BE2C (cell line): ENCODE results near the gene NRXN3.

ENCODE experiments used
- DNase-seq: peaks from one replicate; pipeline ENCODE4 v3.0.0-alpha.2; 2020
- H3K27me3 ChIP-seq: fragments of 250-450 bp; sonication (Bioruptor Pico); 2 replicates; pipeline ENCODE4 v1.5.1; 2020; ENCODE audit warnings: mild to moderate bottlenecking
- H3K36me3 ChIP-seq: fragments of 250-450 bp; sonication (Bioruptor Pico); 2 replicates; pipeline ENCODE4 v1.5.1; 2020; ENCODE audit warnings: mild to moderate bottlenecking
- H3K4me1 ChIP-seq: fragments of 250-450 bp; sonication (Bioruptor Pico); 2 replicates; pipeline ENCODE4 v1.5.1; 2020
- H3K4me3 ChIP-seq: 2 replicates; pipeline ENCODE4 v1.5.1; 2011; ENCODE audit warnings: low read depth, low read length
- H3K9me3 ChIP-seq: fragments of 250-450 bp; sonication (Bioruptor Pico); 2 replicates; pipeline ENCODE4 v1.5.1; 2020
- TF ChIP-seq, protein P1 (sequence below): IDR thresholded peaks from 2 replicates; pipeline ENCODE4 v1.5.1; 2012; ENCODE audit warnings: mild to moderate bottlenecking, low read depth, low read length

NRXN3 gene

GRCh38 chr14:78248501-78249090 is 78.4 kb downstream of the NRXN3 start:
- Histone ChIP-seq H3K4me3 (no peak overlapping the region), H3K9me3 (no peaks in the 10 kb centered on the region), H3K27me3 (no peaks in the 10 kb centered on the region), H3K4me1 (no peaks in the 10 kb centered on the region), H3K36me3 (no peaks in the 10 kb centered on the region)
- DNase-seq = no peak
- TF ChIP-seq, protein P1, sequence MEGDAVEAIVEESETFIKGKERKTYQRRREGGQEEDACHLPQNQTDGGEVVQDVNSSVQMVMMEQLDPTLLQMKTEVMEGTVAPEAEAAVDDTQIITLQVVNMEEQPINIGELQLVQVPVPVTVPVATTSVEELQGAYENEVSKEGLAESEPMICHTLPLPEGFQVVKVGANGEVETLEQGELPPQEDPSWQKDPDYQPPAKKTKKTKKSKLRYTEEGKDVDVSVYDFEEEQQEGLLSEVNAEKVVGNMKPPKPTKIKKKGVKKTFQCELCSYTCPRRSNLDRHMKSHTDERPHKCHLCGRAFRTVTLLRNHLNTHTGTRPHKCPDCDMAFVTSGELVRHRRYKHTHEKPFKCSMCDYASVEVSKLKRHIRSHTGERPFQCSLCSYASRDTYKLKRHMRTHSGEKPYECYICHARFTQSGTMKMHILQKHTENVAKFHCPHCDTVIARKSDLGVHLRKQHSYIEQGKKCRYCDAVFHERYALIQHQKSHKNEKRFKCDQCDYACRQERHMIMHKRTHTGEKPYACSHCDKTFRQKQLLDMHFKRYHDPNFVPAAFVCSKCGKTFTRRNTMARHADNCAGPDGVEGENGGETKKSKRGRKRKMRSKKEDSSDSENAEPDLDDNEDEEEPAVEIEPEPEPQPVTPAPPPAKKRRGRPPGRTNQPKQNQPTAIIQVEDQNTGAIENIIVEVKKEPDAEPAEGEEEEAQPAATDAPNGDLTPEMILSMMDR = no peak

GRCh38 chr14:78251308-78251707 is 81.1 kb downstream of the NRXN3 start:
- Histone ChIP-seq H3K36me3 (no peaks in the 10 kb centered on the region), H3K27me3 (no peaks in the 10 kb centered on the region), H3K4me1 (no peaks in the 10 kb centered on the region), H3K4me3 (no peak overlapping the region), H3K9me3 (no peaks in the 10 kb centered on the region)
- DNase-seq = no peak
- TF ChIP-seq, protein P1 = no peak

GRCh38 chr14:78253986-78254385 is 83.8 kb downstream of the NRXN3 start:
- Histone ChIP-seq H3K4me3 (no peak overlapping the region), H3K36me3 (no peaks in the 10 kb centered on the region), H3K27me3 (no peaks in the 10 kb centered on the region), H3K9me3 (no peaks in the 10 kb centered on the region), H3K4me1 (no peaks in the 10 kb centered on the region)
- no peak for DNase-seq
- TF ChIP-seq, protein P1 = no peak

GRCh38 chr14:78254911-78255461 is 84.8 kb downstream of the NRXN3 start:
- Histone ChIP-seq H3K27me3 (no peaks in the 10 kb centered on the region), H3K4me1 (no peaks in the 10 kb centered on the region), H3K4me3 (no peak overlapping the region), H3K9me3 (no peaks in the 10 kb centered on the region), H3K36me3 (no peaks in the 10 kb centered on the region)
- no peak for DNase-seq
- TF ChIP-seq, protein P1 = no peak

- Histone ChIP-seq H3K36me3 (no peaks in the 10 kb centered on the region), H3K27me3 (no peaks in the 10 kb centered on the region), H3K4me3 (no peak overlapping the region), H3K9me3 (no peaks in the 10 kb centered on the region), H3K4me1 (no peaks in the 10 kb centered on the region)
- no peak for DNase-seq
- TF ChIP-seq, protein P1 = no peak
Observed at GRCh38 chr14:78259831-78260230, 89.7 kb downstream of the NRXN3 start.

- no peaks in the 10 kb centered on the region for H3K9me3 ChIP-seq
- H3K4me3 ChIP-seq = no peak overlapping the region
- TF ChIP-seq, protein P1 = no peak
- H3K4me1 ChIP-seq = no peaks in the 10 kb centered on the region
- no peaks in the 10 kb centered on the region for H3K27me3 ChIP-seq
- H3K36me3 ChIP-seq = no peaks in the 10 kb centered on the region
- DNase-seq = no peak
Observed at GRCh38 chr14:78278464-78279250, 108.5 kb downstream of the NRXN3 start.
